Fibroblast of lung (primary cell): ENCODE results near the gene TICRR.

Experiments used
- EZH2 ChIP-seq: IDR thresholded peaks from 2 replicates; pipeline ENCODE4 v1.5.1; 2012; ENCODE audit warnings: low read length, control low read depth, mild to moderate bottlenecking; ENCODE audit errors: missing control alignments
- TF ChIP-seq, protein P1 (sequence below), 2 donors: IDR thresholded peaks in 1 of 2; conservative IDR thresholded peaks in 1 of 2; 1 replicate in 1 of 2; 2 replicates in 1 of 2; pipeline ENCODE4 v1.5.1; 2011 to 2012; ENCODE audit warnings: low read length in 2 of 2, control low read depth in 1 of 2, inconsistent platforms in 1 of 2, low read depth in 1 of 2, mild to moderate bottlenecking in 1 of 2

DNA sequence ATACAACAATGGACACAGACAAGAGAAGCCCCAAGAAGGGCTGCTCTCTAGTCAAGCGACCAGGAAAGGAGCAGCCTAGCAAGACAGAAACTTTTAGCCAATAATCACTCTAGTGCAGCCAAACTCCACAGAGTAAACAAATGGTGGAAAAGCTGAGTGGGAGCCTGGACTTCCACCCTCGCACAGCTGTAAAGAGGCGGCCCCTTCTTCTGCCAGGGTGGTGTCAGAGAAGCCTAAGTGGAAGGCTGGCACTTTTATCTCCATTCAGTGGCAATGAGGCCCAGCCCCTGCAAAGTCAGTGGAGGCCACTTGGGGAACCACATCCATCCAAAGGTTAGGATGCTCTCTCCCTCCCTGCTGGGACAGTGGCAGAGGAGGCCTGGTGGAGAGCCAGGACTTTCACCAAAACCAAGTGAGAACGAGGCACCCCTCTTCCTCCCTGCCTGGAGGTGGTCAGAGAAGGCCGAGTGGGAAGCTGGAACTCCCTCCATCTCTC, 15.5 kb upstream of the TICRR start:
- TF ChIP-seq, protein P1, sequence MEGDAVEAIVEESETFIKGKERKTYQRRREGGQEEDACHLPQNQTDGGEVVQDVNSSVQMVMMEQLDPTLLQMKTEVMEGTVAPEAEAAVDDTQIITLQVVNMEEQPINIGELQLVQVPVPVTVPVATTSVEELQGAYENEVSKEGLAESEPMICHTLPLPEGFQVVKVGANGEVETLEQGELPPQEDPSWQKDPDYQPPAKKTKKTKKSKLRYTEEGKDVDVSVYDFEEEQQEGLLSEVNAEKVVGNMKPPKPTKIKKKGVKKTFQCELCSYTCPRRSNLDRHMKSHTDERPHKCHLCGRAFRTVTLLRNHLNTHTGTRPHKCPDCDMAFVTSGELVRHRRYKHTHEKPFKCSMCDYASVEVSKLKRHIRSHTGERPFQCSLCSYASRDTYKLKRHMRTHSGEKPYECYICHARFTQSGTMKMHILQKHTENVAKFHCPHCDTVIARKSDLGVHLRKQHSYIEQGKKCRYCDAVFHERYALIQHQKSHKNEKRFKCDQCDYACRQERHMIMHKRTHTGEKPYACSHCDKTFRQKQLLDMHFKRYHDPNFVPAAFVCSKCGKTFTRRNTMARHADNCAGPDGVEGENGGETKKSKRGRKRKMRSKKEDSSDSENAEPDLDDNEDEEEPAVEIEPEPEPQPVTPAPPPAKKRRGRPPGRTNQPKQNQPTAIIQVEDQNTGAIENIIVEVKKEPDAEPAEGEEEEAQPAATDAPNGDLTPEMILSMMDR (conservative IDR thresholded peaks at IDR 0.05 in 1 of 2, IDR thresholded peaks at IDR 0.05 in 1 of 2; ENCODE audit: low read depth in 1 of 2, low read length in 2 of 2) = no peak
- no peak for TF ChIP-seq EZH2
